ENCODE results near the gene LRRC8D. TPM values are rescaled to one million over a fixed set of nuclear protein-coding genes. Genes with fewer than 3 reads are reported as not detected.

Gene LRRC8D
- total and polyA plus RNA-seq, 2 of the 4 experiments (the other 2 are of a cell fraction), result 34.1 to 35.3 TPM

- Histone ChIP-seq H3K4me2 (ENCODE audit: low read depth, low read length) (peak overlapping the region; percentile 86), H3K27me3 (ENCODE audit: control insufficient read depth, insufficient read depth, low read length) (no peaks in the 10 kb centered on the region), H2BK120ac (ENCODE audit: low read depth, low read length) (no peak overlapping the region), H3K36me3 (ENCODE audit: control insufficient read depth, insufficient read depth, low read length) (no peaks in the 10 kb centered on the region), H4K8ac (ENCODE audit: low read depth in 2 of 2, low read length in 2 of 2) (peak overlapping the region in 1 of 2 experiments; percentile 35; a peak in 1 of 4 replicates), H3K23ac (ENCODE audit: low read depth, low read length) (no peak overlapping the region), H2BK15ac (ENCODE audit: low read depth, low read length) (no peak overlapping the region), H3K4me1 (ENCODE audit: control insufficient read depth, insufficient read depth, low read length) (peaks cover 9% of the 10 kb centered on the region; the same call in 1 of the 2 replicates), H3K9me1 (ENCODE audit: insufficient read depth, low read length) (no peaks in the 10 kb centered on the region), H2AK9ac (replicated peaks; ENCODE audit: low read depth, low read length, poor library complexity) (no peak overlapping the region), H4K5ac (ENCODE audit: low read depth, low read length) (no peak overlapping the region), H3K56ac (ENCODE audit: extremely low read depth, insufficient read depth, low read length) (no peak overlapping the region), H2AK5ac (ENCODE audit: low read depth, low read length) (no peak overlapping the region; the same call in 1 of the 2 replicates), H4K91ac (ENCODE audit: insufficient read depth, low read depth, low read length) (peak overlapping the region; percentile 28; the same call in 1 of the 2 replicates), H3K4me3 (ENCODE audit: insufficient read depth, low read depth, low read length) (peak overlapping the region; percentile 81), H2AFZ (replicated peaks; ENCODE audit: low read length, poor library complexity) (peak overlapping the region; percentile 97), H2BK20ac (ENCODE audit: low read depth, low read length) (no peak overlapping the region), H3K9ac (ENCODE audit: low read depth, low read length) (peak overlapping the region; percentile 33; the same call in 1 of the 2 replicates), H3K4ac (ENCODE audit: low read depth, low read length) (no peak overlapping the region), H4K20me1 (ENCODE audit: insufficient read depth, low read length) (no peaks in the 10 kb centered on the region), H3K79me1 (ENCODE audit: low read depth in 1 of 2, low read length in 2 of 2) (peaks cover 3 to 13% of the 10 kb centered on the region in 2 experiments; a peak in 2 of 4 replicates), H3K18ac (ENCODE audit: low read depth, low read length) (no peak overlapping the region), H3K9me3 (ENCODE audit: control insufficient read depth, insufficient read depth, low read length) (no peaks in the 10 kb centered on the region), H3K14ac (replicated peaks; ENCODE audit: low read depth, low read length) (no peak overlapping the region), H2BK5ac (ENCODE audit: low read depth, low read length, poor library complexity, severe bottlenecking) (no peak overlapping the region), H3K27ac (ENCODE audit: insufficient read depth, low read length) (no peak overlapping the region; the same call in 1 of the 2 replicates)
- in situ Hi-C loops (cut with MboI; ENCODE audit: low sequenced_read_pairs) (no loop called here), intact Hi-C loops (cut with micrococcal nuclease) (loop anchor here (5.0 kb wide), 1 partner anchor 165 kb away; no protein-coding TSS in a partner anchor), dilution Hi-C loops (cut with HindIII; ENCODE audit: low sequenced_read_pairs, unreplicated experiment) (no loop called here)
- no peak for DNase-seq
- no peak for ATAC-seq (ENCODE audit: low read depth)
- CTCF ChIA-PET, result interaction anchor here (1.6 kb wide), 1 partner anchor 21 kb away, joined by 4 read pairs; no protein-coding TSS in a partner anchor
- POLR2A ChIA-PET (ENCODE audit: unreplicated experiment), result no interaction called here
- no TSS peak for BruUV-seq (replicated peaks)
- 45% methylated on average over 9 of the region's 17 CpGs; no CpG with 5 or more reads in 1 of the 2 experiments for WGBS, 2 experiments (ENCODE audit: extremely low coverage in 2 of 2, insufficient read length in 1 of 2)
- TF ChIP-seq MAZ (IDR thresholded peaks at IDR 0.05; ENCODE audit: borderline replicate concordance, low read depth, low read length) (no peak), FOS (IDR thresholded peaks at IDR 0.05; ENCODE audit: low read depth, low read length) (no peak), RAD21 (IDR thresholded peaks at IDR 0.05; ENCODE audit: low read length) (no peak), POLR2A (IDR thresholded peaks at IDR 0.05; ENCODE audit: low read depth, low read length) (no peak), ELK1 (IDR thresholded peaks at IDR 0.05; ENCODE audit: borderline replicate concordance, low read depth, low read length) (no peak), RCOR1 (IDR thresholded peaks at IDR 0.05; ENCODE audit: insufficient replicate concordance, low read length) (no peak), RFX5 (IDR thresholded peaks at IDR 0.05; ENCODE audit: low read depth, low read length) (no peak), SMC3 (IDR thresholded peaks at IDR 0.05; ENCODE audit: low read depth, low read length) (no peak), CEBPB (IDR thresholded peaks at IDR 0.05; ENCODE audit: low read depth, low read length) (no peak), MXI1 (IDR thresholded peaks at IDR 0.05; ENCODE audit: borderline replicate concordance, low read depth, low read length) (no peak), BHLHE40 (IDR thresholded peaks at IDR 0.05; ENCODE audit: low read depth, low read length) (no peak), CHD1 (IDR thresholded peaks at IDR 0.05; ENCODE audit: low read depth, low read length) (no peak), MAFK (IDR thresholded peaks at IDR 0.05; ENCODE audit: low read depth, low read length) (no peak)
- TF ChIP-seq, protein P1, sequence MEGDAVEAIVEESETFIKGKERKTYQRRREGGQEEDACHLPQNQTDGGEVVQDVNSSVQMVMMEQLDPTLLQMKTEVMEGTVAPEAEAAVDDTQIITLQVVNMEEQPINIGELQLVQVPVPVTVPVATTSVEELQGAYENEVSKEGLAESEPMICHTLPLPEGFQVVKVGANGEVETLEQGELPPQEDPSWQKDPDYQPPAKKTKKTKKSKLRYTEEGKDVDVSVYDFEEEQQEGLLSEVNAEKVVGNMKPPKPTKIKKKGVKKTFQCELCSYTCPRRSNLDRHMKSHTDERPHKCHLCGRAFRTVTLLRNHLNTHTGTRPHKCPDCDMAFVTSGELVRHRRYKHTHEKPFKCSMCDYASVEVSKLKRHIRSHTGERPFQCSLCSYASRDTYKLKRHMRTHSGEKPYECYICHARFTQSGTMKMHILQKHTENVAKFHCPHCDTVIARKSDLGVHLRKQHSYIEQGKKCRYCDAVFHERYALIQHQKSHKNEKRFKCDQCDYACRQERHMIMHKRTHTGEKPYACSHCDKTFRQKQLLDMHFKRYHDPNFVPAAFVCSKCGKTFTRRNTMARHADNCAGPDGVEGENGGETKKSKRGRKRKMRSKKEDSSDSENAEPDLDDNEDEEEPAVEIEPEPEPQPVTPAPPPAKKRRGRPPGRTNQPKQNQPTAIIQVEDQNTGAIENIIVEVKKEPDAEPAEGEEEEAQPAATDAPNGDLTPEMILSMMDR (conservative IDR thresholded peaks at IDR 0.05; ENCODE audit: low read depth, low read length), result no peak
Observed at GRCh38 chr1:89822109-89822962, 1.5 kb downstream of the LRRC8D start.
